Erythroblast (primary cell): Measurements from ENCODE around the gene ABAT.
"Not testable (repeated sequence)": the region's sequence is repeated elsewhere in the genome, so short reads cannot be mapped to it uniquely, and the experiment has no call there.

Experiments used
- DNase-seq, 2 experiments: peaks; one replicate each; lab custom pipeline; 2025; lab: John Stamatoyannopoulos, UW
- GATA1 ChIP-seq: IDR thresholded peaks from 2 replicates; pipeline ENCODE4 v1.6.1; 2011; ENCODE audit warnings: low read depth, mild to moderate bottlenecking, control low read depth, low read length, moderate library complexity
- POLR2A ChIP-seq: IDR thresholded peaks from 2 replicates; pipeline ENCODE4 v1.6.1; 2011; ENCODE audit warnings: mild to moderate bottlenecking, low read length

ABAT gene

DNA sequence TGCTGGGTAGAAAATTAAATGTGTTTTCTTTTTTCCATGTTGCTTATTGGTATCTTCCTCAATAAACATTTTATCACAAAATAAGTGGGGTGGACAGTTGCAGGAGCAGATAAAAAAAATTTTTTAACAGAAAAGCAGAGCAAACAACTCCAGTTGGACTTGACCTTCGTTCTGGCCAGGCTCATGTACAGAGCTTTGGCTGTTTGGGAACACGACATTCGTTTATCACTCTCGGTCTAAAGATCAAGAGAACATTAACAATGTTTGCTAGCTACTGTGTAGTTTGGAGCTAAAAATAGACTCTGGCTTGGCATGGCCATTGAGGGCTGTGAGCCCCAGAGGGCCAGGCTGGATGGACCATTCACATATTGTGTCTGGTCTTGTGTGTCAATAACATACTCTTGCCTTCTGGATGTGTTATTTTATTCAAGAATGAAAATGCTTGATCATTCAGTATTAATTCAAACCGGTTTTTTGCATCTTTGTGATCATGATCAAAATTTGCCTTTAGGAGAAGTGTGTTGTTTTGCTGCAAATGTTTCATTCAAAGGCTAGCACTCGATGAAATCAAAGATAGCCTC is 66.4 kb downstream of the ABAT start:
- TF ChIP-seq POLR2A (no peak), GATA1 (no peak)
- DNase-seq, result no peak

DNA sequence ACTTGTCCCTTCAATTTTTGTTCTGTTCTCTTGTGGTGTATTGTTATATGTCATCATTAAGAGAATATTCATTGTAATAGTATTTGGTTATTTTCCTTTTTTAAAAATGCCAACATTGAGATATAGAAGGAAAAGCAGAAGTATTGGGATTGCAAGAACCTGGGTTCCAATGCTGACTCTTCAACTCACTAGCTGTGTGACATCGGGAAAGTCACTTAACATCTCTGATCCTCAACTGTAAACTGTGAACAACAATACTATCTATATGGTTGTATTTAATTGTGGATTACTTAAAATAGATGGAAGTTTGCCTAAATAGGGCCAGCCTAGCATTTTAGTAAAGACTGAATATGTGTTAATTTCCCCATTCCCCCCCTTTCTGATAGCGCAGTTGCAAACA is 67.2 kb downstream of the ABAT start:
- TF ChIP-seq GATA1, result no peak
- no peak for TF ChIP-seq POLR2A
- no peak for DNase-seq

DNA sequence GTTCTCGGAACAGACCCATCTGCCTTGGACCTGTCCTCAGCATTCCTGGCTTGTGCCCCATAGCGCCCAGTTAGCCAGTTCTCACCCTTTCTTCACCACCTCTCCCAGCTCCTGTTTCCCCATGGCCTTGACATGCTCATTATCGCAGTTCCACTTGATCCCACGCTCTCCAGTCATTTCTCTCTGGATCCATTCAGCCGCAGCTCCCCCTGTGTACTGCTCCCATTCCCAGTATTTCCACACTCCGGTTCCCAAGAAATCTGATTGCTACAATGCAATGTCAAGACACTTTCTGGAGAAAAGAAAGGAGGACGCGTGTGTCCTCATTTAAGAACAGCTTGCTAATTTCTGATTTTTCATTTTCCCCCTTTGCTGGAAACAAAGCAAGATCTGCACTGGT is 67.7 kb downstream of the ABAT start:
- DNase-seq, result no peak
- TF ChIP-seq GATA1, result no peak
- TF ChIP-seq POLR2A, result no peak

DNA sequence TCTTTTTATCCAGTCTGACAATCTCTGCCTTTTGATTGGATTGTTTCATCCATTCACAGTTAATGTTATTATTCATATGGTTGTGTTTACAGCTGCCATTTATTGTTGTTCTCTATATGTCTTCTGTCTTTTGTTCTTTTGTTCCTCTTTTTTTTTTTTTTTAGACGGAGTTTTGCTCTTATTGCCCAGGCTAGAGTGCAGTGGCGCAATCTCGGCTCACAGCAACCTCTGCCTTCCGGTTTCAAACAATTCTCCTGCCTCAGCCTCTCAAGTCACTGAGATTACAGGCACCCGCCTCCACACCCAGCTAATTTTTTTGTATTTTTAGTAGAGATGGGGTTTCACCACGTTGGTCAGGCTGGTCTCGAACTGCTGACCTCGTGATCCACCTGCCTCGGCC is 74.5 kb downstream of the ABAT start:
- DNase-seq, result not testable (repeated sequence)

DNA sequence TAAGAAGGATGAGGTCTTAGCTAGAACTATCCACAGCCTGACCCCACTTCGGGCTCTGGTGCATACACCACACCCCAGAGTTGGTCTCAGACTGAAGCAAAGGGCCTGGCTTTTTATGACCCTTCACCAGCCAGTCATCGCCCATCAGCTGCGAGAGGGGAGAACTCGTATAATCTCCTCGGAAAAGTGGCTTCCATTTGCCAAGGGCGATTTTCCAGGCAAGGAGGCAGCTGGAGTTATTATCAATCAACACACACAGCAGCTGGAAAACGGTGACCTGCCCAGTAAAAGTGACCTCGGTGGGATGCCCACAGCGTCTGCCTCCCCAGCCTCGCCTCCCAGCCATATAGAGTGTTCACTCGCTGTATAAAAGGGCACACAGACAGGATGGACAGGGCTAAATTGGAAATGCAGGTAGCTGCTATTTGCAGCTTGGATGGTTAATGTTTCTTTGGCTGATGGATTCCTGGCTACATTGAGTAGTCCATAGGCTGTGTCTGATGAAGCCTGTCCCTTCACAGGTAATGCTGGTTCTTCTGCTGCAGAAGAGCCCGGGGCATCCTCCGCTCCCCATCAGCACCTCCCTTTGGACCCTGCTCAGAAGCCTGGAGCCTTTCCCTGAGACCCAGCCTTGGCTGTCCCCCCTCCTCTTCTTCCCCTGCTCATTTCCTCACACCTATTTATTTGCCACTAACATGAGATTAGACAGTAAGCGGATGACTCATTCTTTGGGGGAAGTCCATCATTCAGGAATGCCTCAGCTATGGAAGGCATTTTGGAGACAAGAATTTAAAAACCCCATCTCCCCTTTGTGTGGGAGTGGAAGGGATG is 77.3 kb downstream of the ABAT start:
- TF ChIP-seq POLR2A, result no peak
- no peak for TF ChIP-seq GATA1
- DNase-seq, result no peak

DNA sequence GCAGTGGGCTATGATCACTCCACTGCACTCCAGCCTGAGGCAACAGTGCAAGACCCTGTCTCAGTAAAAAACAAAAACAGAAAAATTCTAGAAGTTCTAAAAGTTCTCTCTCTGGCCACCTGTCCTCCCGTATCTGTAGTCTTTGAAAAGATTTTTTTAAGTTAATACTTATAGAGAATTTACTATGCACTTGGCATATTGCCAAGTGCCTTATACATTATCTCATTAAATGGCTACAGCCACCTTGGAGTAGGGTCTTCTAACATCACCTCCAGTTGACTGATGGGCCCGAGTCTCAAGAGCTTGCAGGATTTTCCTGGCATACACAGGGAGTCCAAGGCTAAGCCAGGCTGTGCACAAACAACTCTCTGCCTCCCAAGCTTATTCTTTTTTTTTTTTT is 78.3 kb downstream of the ABAT start:
- no peak for TF ChIP-seq GATA1
- no peak for TF ChIP-seq POLR2A

DNA sequence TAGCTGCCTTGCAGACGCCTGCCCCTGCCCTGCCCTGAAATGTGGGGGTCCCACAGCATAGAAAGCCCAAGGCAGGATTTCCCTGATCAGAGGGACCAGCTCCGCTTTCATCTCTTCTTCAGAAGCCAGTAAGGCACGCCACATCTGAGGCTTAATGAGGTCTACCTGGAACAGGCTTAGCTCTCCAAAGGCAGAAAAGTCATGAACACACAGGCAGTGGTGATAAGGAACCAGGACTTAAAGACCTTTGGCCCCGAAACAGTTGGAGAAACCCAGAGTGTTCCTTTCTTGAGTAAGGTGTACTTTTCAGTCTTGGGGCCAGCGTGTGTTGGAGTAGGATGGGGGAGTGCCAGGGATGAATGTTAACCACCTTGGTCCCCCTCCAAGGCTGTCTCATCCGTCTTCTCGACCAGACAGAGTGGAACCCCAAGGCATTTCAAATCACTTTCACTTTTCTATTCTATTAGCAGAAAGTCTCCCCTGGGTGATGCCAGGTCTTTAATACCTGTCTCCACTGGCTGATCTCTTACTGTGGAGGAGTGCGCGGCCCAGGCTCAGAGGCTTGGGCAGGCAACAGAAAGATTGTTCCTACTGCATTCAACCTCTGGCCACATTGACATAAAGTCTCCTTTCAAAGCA is 79.1 kb downstream of the ABAT start:
- DNase-seq, result no peak
- TF ChIP-seq GATA1 (no peak), POLR2A (no peak)

More for the DNA sequence above, 78.3 kb downstream of the ABAT start:
- no peak for DNase-seq

DNA sequence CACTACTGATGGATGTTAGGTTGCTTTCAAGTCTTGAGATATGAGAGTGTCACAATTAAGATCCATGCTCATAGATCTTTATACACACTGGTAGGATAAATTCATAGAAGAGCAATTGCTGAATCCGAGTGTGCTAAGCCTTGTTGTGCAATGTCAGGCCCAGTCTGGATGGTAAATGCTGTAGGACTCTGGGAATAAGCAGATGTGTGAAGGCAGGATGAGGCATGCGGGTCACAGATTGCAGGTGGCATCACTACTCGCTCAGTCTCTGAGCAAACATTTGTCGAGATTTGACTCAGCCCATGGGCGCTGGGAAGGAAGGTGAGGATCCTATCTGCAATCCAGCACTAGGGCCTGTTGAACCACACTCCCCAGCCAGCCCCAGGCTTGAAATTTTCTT is 82.3 kb downstream of the ABAT start:
- no peak for DNase-seq
- no peak for TF ChIP-seq POLR2A

DNA sequence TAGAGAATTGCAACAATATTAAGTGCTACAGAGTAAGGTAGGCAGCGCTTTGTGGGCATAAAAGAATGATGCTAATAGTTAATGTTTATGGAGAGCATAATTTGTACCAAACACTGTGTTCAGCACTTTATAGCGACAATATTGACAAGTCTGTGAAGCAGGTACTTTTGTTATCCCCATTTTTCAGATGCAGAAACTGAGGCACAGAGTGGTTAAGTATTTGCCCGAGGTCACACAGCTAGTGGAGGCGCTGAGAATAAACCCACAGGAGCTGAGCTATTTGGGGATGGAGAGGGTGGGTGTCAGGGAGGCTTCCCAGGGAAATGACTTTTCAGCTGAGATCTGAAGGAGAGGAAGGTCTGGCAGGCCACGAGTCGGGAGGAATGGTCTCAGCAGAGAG is 83.6 kb downstream of the ABAT start:
- no peak for DNase-seq
- TF ChIP-seq GATA1, result no peak
- no peak for TF ChIP-seq POLR2A

DNA sequence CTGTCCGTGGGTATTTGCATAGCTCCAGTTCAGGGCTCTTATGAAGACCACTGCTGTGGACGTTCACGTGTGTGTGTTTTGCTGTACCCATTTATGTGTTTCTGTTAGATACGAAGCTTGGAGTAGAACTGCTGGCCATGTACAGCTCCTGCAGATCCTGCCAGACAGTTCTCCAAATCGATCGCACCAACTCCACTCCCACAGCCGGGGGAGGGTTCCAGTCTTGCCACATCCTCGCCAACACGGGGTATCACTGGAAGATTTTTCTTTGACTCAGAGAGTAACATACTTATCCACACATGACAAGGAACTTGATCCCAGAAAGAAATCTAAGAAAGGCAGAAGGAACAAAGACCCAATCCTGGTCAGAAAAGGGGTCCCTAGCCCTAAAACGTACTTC is 85.6 kb downstream of the ABAT start:
- TF ChIP-seq GATA1 (no peak), POLR2A (no peak)

DNA sequence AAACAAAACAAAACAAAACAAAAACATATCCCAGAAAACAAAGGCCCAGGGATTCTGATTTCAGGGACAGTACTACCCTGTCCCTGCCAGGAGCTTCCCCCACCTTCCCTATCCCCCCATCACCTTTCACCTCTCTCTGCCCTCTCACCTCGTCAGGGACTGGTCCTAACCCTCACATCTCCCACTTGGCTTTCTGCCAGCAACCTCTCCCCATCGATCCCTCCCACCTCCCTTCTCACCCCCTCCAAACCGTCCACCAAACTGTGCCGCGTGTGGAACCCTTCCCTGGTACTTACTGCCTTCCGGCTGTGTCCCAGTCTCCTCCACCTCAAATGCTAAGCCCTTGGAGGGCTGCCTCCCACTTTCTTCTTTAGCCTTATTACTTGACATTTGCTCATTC is 86.7 kb downstream of the ABAT start:
- TF ChIP-seq GATA1 (no peak), POLR2A (no peak)
- no peak for DNase-seq

More for the DNA sequence above, 85.6 kb downstream of the ABAT start:
- DNase-seq, result no peak

DNA sequence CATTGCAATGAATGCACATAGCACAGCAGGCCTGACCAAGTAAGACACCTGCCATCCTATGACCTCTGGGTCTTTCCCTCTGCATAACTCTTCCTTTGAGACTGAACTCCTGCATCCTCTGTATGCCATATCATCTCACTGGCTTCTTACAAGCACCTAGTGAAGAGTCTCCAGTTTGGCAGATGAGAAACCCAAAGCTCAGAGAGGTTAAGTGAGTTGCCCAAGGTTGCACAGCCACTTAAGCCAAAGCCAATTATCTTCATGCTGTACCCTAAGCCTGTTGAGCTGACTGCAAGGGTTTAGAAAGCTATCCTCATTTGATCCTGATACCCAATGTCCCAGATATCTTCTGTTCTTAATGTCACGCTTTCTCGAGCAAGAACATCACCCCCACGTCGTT is 87.8 kb downstream of the ABAT start:
- no peak for DNase-seq
- TF ChIP-seq GATA1 (no peak), POLR2A (no peak)

DNA sequence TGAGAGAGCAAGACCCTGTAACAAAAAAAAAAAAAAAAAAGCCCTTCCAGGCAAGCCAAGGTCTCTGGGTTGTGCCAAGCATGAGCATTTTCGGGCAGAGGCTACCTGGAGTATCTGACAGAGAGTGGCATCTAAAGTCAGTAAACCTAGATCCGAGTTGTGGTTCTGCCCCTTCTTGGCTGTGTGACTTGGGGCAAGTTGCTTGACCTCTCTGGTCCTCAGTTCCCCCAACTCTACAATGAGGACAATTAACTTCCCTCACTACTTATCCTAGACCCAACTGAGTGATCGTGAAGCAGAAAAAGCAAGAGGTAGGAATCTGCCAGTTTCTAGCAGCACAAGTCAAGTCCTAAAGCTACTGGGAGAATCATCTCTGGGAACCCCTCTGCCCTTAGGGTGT is 88.7 kb downstream of the ABAT start:
- DNase-seq, result no peak
- TF ChIP-seq GATA1 (no peak), POLR2A (no peak)

DNA sequence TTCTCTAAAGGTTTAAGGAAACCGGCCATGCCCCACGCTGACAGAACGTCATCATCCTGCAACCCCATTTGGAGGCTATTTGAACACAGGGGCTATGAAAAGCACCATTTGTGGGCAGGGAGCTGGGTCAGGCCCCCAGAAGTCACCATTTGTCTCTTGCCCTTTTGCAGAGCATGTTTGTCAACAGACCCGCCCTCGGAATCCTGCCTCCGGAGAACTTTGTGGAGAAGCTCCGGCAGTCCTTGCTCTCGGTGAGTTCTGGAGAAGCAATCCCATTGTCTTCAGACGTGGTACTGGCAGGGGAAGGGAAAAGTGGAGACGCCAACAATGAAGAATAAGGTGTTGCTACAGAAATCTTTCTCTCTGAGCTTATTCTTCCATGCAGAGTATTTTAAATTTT is 89.5 kb downstream of the ABAT start:
- no peak for DNase-seq
- TF ChIP-seq GATA1 (no peak), POLR2A (no peak)
